ENCODE measurements around the gene TUB.

The TUB gene

DNA sequence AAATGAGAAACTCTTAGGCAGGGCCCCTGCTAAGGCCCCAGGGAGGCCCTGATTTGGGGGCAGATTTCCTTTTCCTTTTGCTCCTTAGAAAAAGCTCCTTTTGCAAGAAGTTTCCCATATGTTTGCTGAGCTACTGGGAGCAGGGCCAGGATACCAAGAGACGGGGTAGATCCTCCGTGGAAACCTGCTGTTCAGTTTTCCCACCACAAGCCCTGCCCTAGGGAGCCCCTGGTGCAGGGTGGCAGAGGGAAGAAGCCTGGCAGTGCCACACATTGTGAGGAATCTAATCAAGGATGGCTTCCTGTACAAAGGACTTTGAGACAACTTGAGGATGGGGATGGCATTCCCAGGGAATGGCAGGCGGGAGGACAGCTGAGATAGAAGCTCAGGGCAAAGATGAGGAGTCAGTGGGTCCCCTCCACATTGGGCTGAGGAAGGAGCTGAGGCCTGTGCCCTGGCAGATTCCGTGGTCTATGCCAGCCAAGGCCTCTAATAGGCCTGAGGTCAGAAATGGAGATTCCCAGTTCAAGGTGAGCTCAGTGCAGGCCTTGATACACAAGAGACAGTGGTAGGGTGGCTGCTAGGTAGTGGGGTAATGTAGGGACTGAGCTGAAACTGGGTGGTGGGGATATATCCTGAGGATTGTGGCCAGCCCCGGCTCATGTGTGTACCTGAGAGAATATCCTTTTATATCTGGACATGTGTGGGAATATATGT, 15.0 kb downstream of the TUB start:
- no peak overlapping the region for H3K4me3 ChIP-seq (ENCODE audit: low read depth, low read length)
- TF ChIP-seq CTCF (IDR thresholded peaks at IDR 0.05; ENCODE audit: borderline replicate concordance, insufficient read depth, low read depth, low read length), result no peak

GRCh38 chr11:8096575-8096974, 15.6 kb downstream of the TUB start:
- H3K4me3 ChIP-seq (ENCODE audit: low read depth, low read length), result no peak overlapping the region
- no peak for TF ChIP-seq CTCF (IDR thresholded peaks at IDR 0.05; ENCODE audit: borderline replicate concordance, insufficient read depth, low read depth, low read length)

GRCh38 chr11:8097062-8097461, 16.1 kb downstream of the TUB start:
- TF ChIP-seq CTCF (IDR thresholded peaks at IDR 0.05; ENCODE audit: borderline replicate concordance, insufficient read depth, low read depth, low read length), result no peak
- no peak overlapping the region for H3K4me3 ChIP-seq (ENCODE audit: low read depth, low read length)

DNA sequence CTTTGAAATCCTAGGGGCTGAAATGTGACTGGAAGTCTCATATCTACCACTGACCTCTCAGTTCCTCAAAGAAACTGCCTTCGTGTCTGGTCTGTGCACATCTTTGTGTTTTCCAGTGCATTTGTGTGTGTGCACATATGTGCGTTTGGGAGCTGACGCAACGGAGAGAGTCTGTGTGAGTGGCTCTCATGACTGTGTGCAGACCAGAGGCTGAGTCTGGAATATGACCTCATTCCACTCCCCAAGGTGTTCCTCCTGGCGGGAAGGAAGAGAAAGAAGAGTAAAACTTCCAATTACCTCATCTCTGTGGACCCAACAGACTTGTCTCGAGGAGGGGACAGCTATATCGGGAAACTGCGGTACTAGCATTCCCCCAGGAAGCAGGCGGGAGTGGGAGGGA, 16.5 kb downstream of the TUB start:
- no peak for TF ChIP-seq CTCF (IDR thresholded peaks at IDR 0.05; ENCODE audit: borderline replicate concordance, insufficient read depth, low read depth, low read length)
- no peak overlapping the region for H3K4me3 ChIP-seq (ENCODE audit: low read depth, low read length)

DNA sequence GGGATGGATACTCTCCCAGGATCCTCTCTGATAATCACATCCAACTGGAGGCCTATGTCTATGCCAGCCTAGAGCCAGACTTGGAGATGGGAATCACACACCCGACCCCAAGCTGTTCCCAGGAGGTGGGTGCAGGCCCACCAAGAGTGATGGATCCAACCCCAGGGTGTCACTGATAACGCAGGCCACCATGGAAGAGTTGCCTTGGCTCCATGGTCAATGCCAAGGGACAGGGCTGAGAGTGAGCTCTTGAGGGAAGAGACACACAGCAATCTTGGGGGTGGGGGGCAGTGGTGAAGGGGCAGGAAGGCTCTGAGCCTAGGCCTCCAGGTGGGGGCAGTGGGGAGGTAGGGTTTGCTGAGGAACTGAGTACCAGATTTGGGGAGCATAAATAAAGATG, 16.9 kb downstream of the TUB start:
- TF ChIP-seq CTCF (IDR thresholded peaks at IDR 0.05; ENCODE audit: borderline replicate concordance, insufficient read depth, low read depth, low read length), result no peak
- no peak overlapping the region for H3K4me3 ChIP-seq (ENCODE audit: low read depth, low read length)

DNA sequence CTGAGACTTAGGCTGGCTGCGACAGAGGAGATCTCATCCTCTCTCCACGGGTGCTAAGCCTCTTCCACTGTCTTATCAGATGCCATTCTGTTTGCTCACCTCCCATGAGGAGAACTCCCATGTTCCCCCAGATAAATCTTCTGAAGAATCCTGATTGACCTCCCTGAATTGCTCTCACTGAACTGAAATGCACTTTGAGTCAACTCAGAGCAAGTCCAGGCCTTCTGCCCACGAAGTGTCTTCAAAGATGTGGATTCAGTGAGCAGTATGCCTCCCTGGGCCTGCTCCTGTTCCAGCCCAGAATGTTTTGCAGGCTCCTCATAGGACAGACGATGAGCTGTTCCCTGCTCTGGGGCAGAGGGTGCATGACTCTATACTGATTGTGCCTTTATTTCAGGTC, 17.4 kb downstream of the TUB start:
- no peak overlapping the region for H3K4me3 ChIP-seq (ENCODE audit: low read depth, low read length)
- no peak for TF ChIP-seq CTCF (IDR thresholded peaks at IDR 0.05; ENCODE audit: borderline replicate concordance, insufficient read depth, low read depth, low read length)

DNA sequence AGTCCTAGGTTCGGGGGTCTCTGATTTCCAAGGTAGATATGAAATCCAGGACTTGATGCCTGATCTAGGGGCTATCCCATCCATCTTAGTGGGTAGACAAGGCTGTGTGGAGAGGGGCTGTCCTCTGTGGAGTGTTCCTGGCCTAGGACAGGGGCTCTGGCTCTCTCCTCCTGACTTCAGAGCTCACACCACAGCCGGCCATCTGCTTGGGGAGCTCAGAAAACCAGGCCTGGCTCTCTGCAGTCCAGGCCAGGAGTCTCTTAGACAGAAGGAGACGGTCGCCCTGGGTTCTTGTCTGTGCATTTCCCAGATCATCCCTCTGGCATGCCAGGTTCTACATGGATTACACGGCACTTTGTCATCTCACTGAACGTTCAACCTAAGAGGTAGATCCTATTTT, 17.9 kb downstream of the TUB start:
- H3K4me3 ChIP-seq (ENCODE audit: low read depth, low read length), result no peak overlapping the region
- TF ChIP-seq CTCF (IDR thresholded peaks at IDR 0.05; ENCODE audit: borderline replicate concordance, insufficient read depth, low read depth, low read length), result no peak

Measured in GM12875 (cell line).